Naive thymus-derived CD8-positive, alpha-beta T cell (primary cell): ENCODE data around the gene AKAP6. TPM values are rescaled to one million over a fixed set of nuclear protein-coding genes. Genes with fewer than 3 reads are reported as not detected.

Experiments
- ATAC-seq, 2 donors: fragments of 150-1000 bp; cut with Tn5 transposase in 1 of 2; sonication (Bioruptor Pico), chemical (Tn5 transposase) in 1 of 2; 1 replicate in 1 of 2; 2 replicates in 1 of 2; pipeline ENCODE4 v1.10.0; 2021; ENCODE audit warnings: mild to moderate bottlenecking in 2 of 2, moderate library complexity in 2 of 2
- POLR2A ChIA-PET: fragments of 350-600 bp; sonication (Branson Sonifier 250); formaldehyde crosslinking; loops from one replicate; lab custom pipeline; 2021; ENCODE audit warnings: antibody characterized with exemption; lab: Charles Lee
- DNase-seq, 10 donors: peaks; one replicate each; pipeline versions ENCODE4 v3.0.0 to v3.0.0-alpha.2; 2020 to 2022
- H3K27ac Mint-ChIP-seq, 10 donors: one replicate each; pipeline ENCODE4 v1.8.0; 2020 to 2022; ENCODE audit warnings: mild to moderate bottlenecking in 10 of 10, mixed read lengths in 10 of 10, moderate library complexity in 4 of 10, inconsistent platforms in 1 of 10
- H3K27me3 Mint-ChIP-seq, 5 donors: one replicate each; pipeline ENCODE4 v1.8.0; 2021 to 2022; ENCODE audit warnings: mixed read lengths in 5 of 5
- H3K36me3 Mint-ChIP-seq, 3 donors: one replicate each; pipeline ENCODE4 v1.8.0; 2020 to 2022; ENCODE audit warnings: mixed read lengths in 3 of 3, mild to moderate bottlenecking in 2 of 3, inconsistent platforms in 1 of 3
- H3K4me1 Mint-ChIP-seq, 4 donors: one replicate each; pipeline ENCODE4 v1.8.0; 2021 to 2022; ENCODE audit warnings: mixed read lengths in 4 of 4
- H3K4me3 Mint-ChIP-seq, 10 donors: one replicate each; pipeline ENCODE4 v1.8.0; 2020 to 2022; ENCODE audit warnings: mild to moderate bottlenecking in 10 of 10, mixed read lengths in 10 of 10, moderate library complexity in 6 of 10, inconsistent platforms in 1 of 10
- H3K9me3 Mint-ChIP-seq, 9 donors: one replicate each; pipeline ENCODE4 v1.8.0; 2020 to 2022; ENCODE audit warnings: mixed read lengths in 9 of 9, mild to moderate bottlenecking in 3 of 9, inconsistent platforms in 1 of 9, moderate library complexity in 1 of 9
- polyA plus RNA-seq, 3 donors: library from polyadenylated mRNA; unstranded; fragments of 300-500 nt; fragmentation: Illumina TruSeq; gene quantifications; one replicate each; pipeline ENCODE4 v1.2.3, GENCODE V29; 2021
- total RNA-seq, 8 experiments: library from RNA in 2 of 8; stranded (reverse) in 2 of 8; gene quantifications; one replicate each; pipeline ENCODE4 v1.2.3 and lab custom pipeline; 2021 to 2026

Gene AKAP6
- total and polyA plus RNA-seq, 5 experiments from 2014 or later, result 1.4 to 4.6 (median 3.2) TPM

- POLR2A ChIA-PET, result interaction anchor here (0.6 kb wide), 1 partner anchor 232 kb away, joined by 5 read pairs; no protein-coding TSS in a partner anchor
- DNase-seq (no peak), ATAC-seq (no peak)
- no peak overlapping the region for H3K27ac Mint-ChIP-seq
- no peak overlapping the region for H3K4me3 Mint-ChIP-seq
- no peaks in the 10 kb centered on the region for H3K4me1 Mint-ChIP-seq
- peaks cover 0 to 4% (median 0%) of the 10 kb centered on the region in 3 donors for H3K36me3 Mint-ChIP-seq
- H3K9me3 Mint-ChIP-seq, result peaks cover 0 to 18% (median 6%) of the 10 kb centered on the region in 9 donors
- H3K27me3 Mint-ChIP-seq, result peaks cover 0 to 4% (median 0%) of the 10 kb centered on the region in 5 donors
Observed at GRCh38 chr14:32524609-32525375, 195.7 kb downstream of the AKAP6 start.

GRCh38 chr14:32525591-32525990, 196.5 kb downstream of the AKAP6 start:
- ATAC-seq (no peak), DNase-seq (no peak)
- H3K4me3 Mint-ChIP-seq, result no peak overlapping the region
- H3K36me3 Mint-ChIP-seq, result peaks cover 0 to 3% (median 0%) of the 10 kb centered on the region in 3 donors
- H3K27me3 Mint-ChIP-seq, result peaks cover 0 to 3% (median 2%) of the 10 kb centered on the region in 5 donors
- H3K27ac Mint-ChIP-seq, result no peak overlapping the region
- H3K4me1 Mint-ChIP-seq, result no peaks in the 10 kb centered on the region
- POLR2A ChIA-PET, result no interaction called here
- H3K9me3 Mint-ChIP-seq, result peaks cover 0 to 12% (median 3%) of the 10 kb centered on the region in 9 donors

- Mint-ChIP-seq H3K4me1 (no peaks in the 10 kb centered on the region), H3K9me3 (peaks cover 0 to 13% (median 0%) of the 10 kb centered on the region in 9 donors), H3K36me3 (no peaks in the 10 kb centered on the region), H3K4me3 (no peak overlapping the region), H3K27ac (no peak overlapping the region), H3K27me3 (peaks cover 0 to 11% (median 2%) of the 10 kb centered on the region in 5 donors)
- POLR2A ChIA-PET, result no interaction called here
- DNase-seq, result no peak
- ATAC-seq, result no peak
Observed at GRCh38 chr14:32530800-32531199, 201.7 kb downstream of the AKAP6 start.

GRCh38 chr14:32531942-32532515, 202.9 kb downstream of the AKAP6 start:
- ATAC-seq (no peak), DNase-seq (no peak)
- Mint-ChIP-seq H3K27me3 (peaks cover 0 to 11% (median 2%) of the 10 kb centered on the region in 5 donors), H3K4me3 (no peak overlapping the region), H3K27ac (no peak overlapping the region), H3K4me1 (no peaks in the 10 kb centered on the region), H3K9me3 (peaks cover 0 to 13% (median 0%) of the 10 kb centered on the region in 9 donors), H3K36me3 (peaks cover 0 to 3% (median 2%) of the 10 kb centered on the region in 3 donors)
- POLR2A ChIA-PET, result no interaction called here

- Mint-ChIP-seq H3K27ac (no peak overlapping the region), H3K9me3 (peaks cover 0 to 13% (median 0%) of the 10 kb centered on the region in 9 donors), H3K4me1 (no peaks in the 10 kb centered on the region), H3K27me3 (peaks cover 0 to 11% (median 2%) of the 10 kb centered on the region in 5 donors), H3K4me3 (no peak overlapping the region), H3K36me3 (peaks cover 0 to 3% (median 2%) of the 10 kb centered on the region in 3 donors)
- ATAC-seq (no peak), DNase-seq (no peak)
- POLR2A ChIA-PET, result no interaction called here
Observed at GRCh38 chr14:32534145-32534544, 205.0 kb downstream of the AKAP6 start.

- no peak for ATAC-seq
- Mint-ChIP-seq H3K27ac (no peak overlapping the region), H3K27me3 (peaks cover 0 to 8% (median 0%) of the 10 kb centered on the region in 5 donors)
Observed at GRCh38 chr14:32536175-32536574, 207.1 kb downstream of the AKAP6 start.

GRCh38 chr14:32537166-32537565, 208.1 kb downstream of the AKAP6 start:
- Mint-ChIP-seq H3K4me3 (no peak overlapping the region), H3K27ac (no peak overlapping the region), H3K9me3 (peaks cover 0 to 13% (median 0%) of the 10 kb centered on the region in 9 donors), H3K27me3 (peaks cover 0 to 8% (median 0%) of the 10 kb centered on the region in 5 donors), H3K4me1 (no peaks in the 10 kb centered on the region), H3K36me3 (peaks cover 0 to 3% (median 2%) of the 10 kb centered on the region in 3 donors)
- POLR2A ChIA-PET, result no interaction called here
- DNase-seq (no peak), ATAC-seq (no peak)

More at GRCh38 chr14:32536175-32536574, 207.1 kb downstream of the AKAP6 start:
- DNase-seq, result no peak
- peaks cover 0 to 3% (median 2%) of the 10 kb centered on the region in 3 donors for H3K36me3 Mint-ChIP-seq
- no peak overlapping the region for H3K4me3 Mint-ChIP-seq
- no peaks in the 10 kb centered on the region for H3K4me1 Mint-ChIP-seq
- H3K9me3 Mint-ChIP-seq, result peaks cover 0 to 13% (median 0%) of the 10 kb centered on the region in 9 donors
- POLR2A ChIA-PET, result no interaction called here

- no peaks in the 10 kb centered on the region for H3K27me3 Mint-ChIP-seq
- no peaks in the 10 kb centered on the region for H3K4me1 Mint-ChIP-seq
- H3K4me3 Mint-ChIP-seq, result no peak overlapping the region
- no peak for DNase-seq
- H3K27ac Mint-ChIP-seq, result no peak overlapping the region
- H3K36me3 Mint-ChIP-seq, result no peaks in the 10 kb centered on the region
- H3K9me3 Mint-ChIP-seq, result no peaks in the 10 kb centered on the region
- POLR2A ChIA-PET, result no interaction called here
- ATAC-seq, result no peak
Observed at GRCh38 chr14:32542507-32542906, 213.4 kb downstream of the AKAP6 start.

- Mint-ChIP-seq H3K4me1 (no peaks in the 10 kb centered on the region), H3K9me3 (no peaks in the 10 kb centered on the region), H3K4me3 (no peak overlapping the region), H3K27me3 (no peaks in the 10 kb centered on the region), H3K36me3 (no peaks in the 10 kb centered on the region), H3K27ac (no peak overlapping the region)
- POLR2A ChIA-PET, result no interaction called here
- no peak for ATAC-seq
- no peak for DNase-seq
Observed at GRCh38 chr14:32545095-32545494, 216.0 kb downstream of the AKAP6 start.

- Mint-ChIP-seq H3K9me3 (no peaks in the 10 kb centered on the region), H3K27me3 (no peaks in the 10 kb centered on the region), H3K27ac (no peak overlapping the region), H3K4me1 (no peaks in the 10 kb centered on the region), H3K36me3 (no peaks in the 10 kb centered on the region), H3K4me3 (no peak overlapping the region)
- POLR2A ChIA-PET, result no interaction called here
- ATAC-seq, result no peak
- DNase-seq, result no peak
Observed at GRCh38 chr14:32545506-32546210, 216.6 kb downstream of the AKAP6 start.

- H3K27ac Mint-ChIP-seq, result no peak overlapping the region
- no peaks in the 10 kb centered on the region for H3K27me3 Mint-ChIP-seq
- H3K4me3 Mint-ChIP-seq, result no peak overlapping the region
- POLR2A ChIA-PET, result no interaction called here
- no peaks in the 10 kb centered on the region for H3K9me3 Mint-ChIP-seq
- DNase-seq, result no peak
- no peak for ATAC-seq
- no peaks in the 10 kb centered on the region for H3K4me1 Mint-ChIP-seq
- H3K36me3 Mint-ChIP-seq, result no peaks in the 10 kb centered on the region
Observed at GRCh38 chr14:32546246-32546645, 217.1 kb downstream of the AKAP6 start.

GRCh38 chr14:32552766-32553165, 223.7 kb downstream of the AKAP6 start:
- no peak for DNase-seq
- Mint-ChIP-seq H3K27me3 (no peaks in the 10 kb centered on the region), H3K27ac (no peak overlapping the region), H3K4me1 (no peaks in the 10 kb centered on the region), H3K9me3 (no peaks in the 10 kb centered on the region), H3K4me3 (no peak overlapping the region), H3K36me3 (no peaks in the 10 kb centered on the region)
- no peak for ATAC-seq
- POLR2A ChIA-PET, result no interaction called here

GRCh38 chr14:32559048-32559447, 229.9 kb downstream of the AKAP6 start:
- DNase-seq, result no peak
- Mint-ChIP-seq H3K4me1 (peaks cover 0 to under 1% (median 0%) of the 10 kb centered on the region in 4 donors), H3K9me3 (no peaks in the 10 kb centered on the region), H3K4me3 (no peak overlapping the region), H3K36me3 (no peaks in the 10 kb centered on the region), H3K27me3 (no peaks in the 10 kb centered on the region), H3K27ac (no peak overlapping the region)
- ATAC-seq, result no peak
- POLR2A ChIA-PET, result no interaction called here
